Common myeloid progenitor, CD34-positive (primary cell): ENCODE data around the gene THAP7.

Source experiments
- CTCF ChIA-PET: fragments of 350-600 bp; sonication (Branson Sonifier 250); formaldehyde crosslinking; loops from one replicate; lab custom pipeline; 2021; ENCODE audit warnings: antibody characterized with exemption; lab: Charles Lee
- POLR2A ChIA-PET: fragments of 350-600 bp; sonication (Branson Sonifier 250); formaldehyde crosslinking; loops from one replicate; lab custom pipeline; 2021; ENCODE audit warnings: antibody characterized with exemption; lab: Charles Lee
- DNase-seq, 3 donors: peaks; one replicate each; pipeline versions ENCODE4 v3.0.0 to v3.0.0-alpha.2; 2013
- H3K27ac ChIP-seq, 2 experiments: 1 replicate in 1 of 2; 2 replicates in 1 of 2; pipeline ENCODE4 v1.7.0; 2013; ENCODE audit warnings: inconsistent platforms in 2 of 2, low read length in 2 of 2, mild to moderate bottlenecking in 2 of 2, low read depth in 1 of 2, moderate library complexity in 1 of 2; ENCODE audit not compliant: severe bottlenecking in 2 of 2, insufficient read depth in 1 of 2, poor library complexity in 1 of 2
- H3K27me3 ChIP-seq, 5 experiments: replicated peaks in 2 of 5; 1 replicate in 3 of 5; 2 replicates in 2 of 5; pipeline versions ENCODE4 v1.6.1 to v1.7.0; 2013; ENCODE audit warnings: low read length in 4 of 5, mild to moderate bottlenecking in 2 of 5, moderate library complexity in 2 of 5, inconsistent platforms in 1 of 5; ENCODE audit not compliant: insufficient read depth in 5 of 5, control insufficient read depth in 4 of 5
- H3K36me3 ChIP-seq, 4 experiments: 1 replicate in 2 of 4; 2 replicates in 2 of 4; pipeline versions ENCODE4 v1.6.1 to v1.7.0; 2013; ENCODE audit warnings: low read length in 3 of 4, control low read depth in 1 of 4, mild to moderate bottlenecking in 1 of 4; ENCODE audit not compliant: control insufficient read depth in 4 of 4, insufficient read depth in 4 of 4
- H3K4me1 ChIP-seq, 4 experiments: 1 replicate in 3 of 4; 2 replicates in 1 of 4; pipeline versions ENCODE4 v1.6.1 to v1.7.1; 2013; ENCODE audit warnings: low read length in 3 of 4, mild to moderate bottlenecking in 3 of 4, control low read depth in 1 of 4, inconsistent platforms in 1 of 4, moderate library complexity in 1 of 4; ENCODE audit not compliant: control insufficient read depth in 4 of 4, insufficient read depth in 4 of 4; ENCODE audit errors: control extremely low read depth in 1 of 4
- H3K4me3 ChIP-seq, 7 experiments: 1 replicate in 4 of 7; 2 replicates in 3 of 7; pipeline versions ENCODE4 v1.5.1 to v1.7.0; 2013; ENCODE audit warnings: mild to moderate bottlenecking in 7 of 7, low read length in 6 of 7, moderate library complexity in 6 of 7, inconsistent platforms in 2 of 7, low read depth in 2 of 7, control low read depth in 1 of 7; ENCODE audit not compliant: insufficient read depth in 4 of 7, control insufficient read depth in 1 of 7; ENCODE audit errors: extremely low read depth in 1 of 7
- H3K9me3 ChIP-seq, 5 experiments: 1 replicate in 4 of 5; 2 replicates in 1 of 5; pipeline versions ENCODE4 v1.6.1 to v1.7.1; 2013; ENCODE audit warnings: low read length in 4 of 5, mild to moderate bottlenecking in 2 of 5, inconsistent platforms in 1 of 5, low read depth in 1 of 5, moderate library complexity in 1 of 5; ENCODE audit not compliant: control insufficient read depth in 4 of 5, insufficient read depth in 2 of 5; ENCODE audit errors: control extremely low read depth in 1 of 5
- WGBS: methylation state at CpG from one replicate; pipeline ENCODE4 v1.1.5; 2013; ENCODE audit not compliant: insufficient coverage; 5-methylcytosine and 5-hydroxymethylcytosine counted together

THAP7 gene

DNA sequence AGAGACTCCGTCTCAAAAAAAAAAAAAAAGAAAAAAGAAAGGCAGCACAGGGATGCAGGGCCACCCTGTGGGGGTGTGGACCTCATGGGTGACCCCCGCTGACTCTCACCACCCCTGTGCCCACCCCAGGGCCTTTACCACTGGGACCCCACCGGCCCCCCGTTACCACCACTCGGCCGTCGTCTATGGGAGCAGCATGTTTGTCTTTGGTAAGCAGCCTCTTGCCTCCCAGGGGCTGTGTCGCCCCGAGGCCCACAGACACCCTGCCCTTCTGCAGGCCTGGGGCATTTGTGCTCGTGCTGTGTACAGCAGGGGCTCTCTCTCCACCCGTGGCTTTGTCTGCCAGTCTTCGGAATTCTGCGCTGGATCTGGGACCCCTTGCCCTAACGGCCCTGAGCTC is 14.5 kb downstream of the THAP7 start:
- H3K27ac ChIP-seq: no peak overlapping the region
- ChIA-PET POLR2A (no interaction called here), CTCF (no interaction called here)
- H3K4me1 ChIP-seq: peaks cover 4 to 16% (median 11%) of the 10 kb centered on the region in 4 experiments
- peaks cover 2 to 59% (median 37%) of the 10 kb centered on the region in 4 experiments for H3K36me3 ChIP-seq
- no peak for DNase-seq
- H3K4me3 ChIP-seq: no peak overlapping the region
- no peaks in the 10 kb centered on the region for H3K9me3 ChIP-seq
- no peaks in the 10 kb centered on the region for H3K27me3 ChIP-seq
- 99% methylated on average over 10 of the region's 14 CpGs for WGBS

DNA sequence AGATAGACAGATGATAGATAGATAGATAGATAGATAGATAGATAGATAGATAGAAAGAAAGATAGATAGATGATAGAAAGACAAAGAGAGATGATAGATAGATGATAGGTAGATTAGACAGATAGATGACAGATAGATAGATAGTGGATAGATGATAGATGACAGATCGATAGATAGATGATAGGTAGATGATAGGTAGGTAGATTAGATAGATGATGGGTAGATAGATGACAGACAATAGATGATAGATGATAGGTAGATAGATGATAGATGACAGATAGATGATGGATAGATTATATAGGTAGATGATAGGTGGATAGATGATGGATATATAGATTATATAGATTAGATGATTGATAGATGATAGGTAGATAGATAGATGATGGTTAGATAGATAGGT is 15.6 kb downstream of the THAP7 start:
- Histone ChIP-seq H3K27ac (no peak overlapping the region), H3K27me3 (no peaks in the 10 kb centered on the region), H3K4me1 (peaks cover 6 to 24% (median 18%) of the 10 kb centered on the region in 4 experiments), H3K9me3 (no peaks in the 10 kb centered on the region), H3K36me3 (peaks cover 2 to 50% (median 29%) of the 10 kb centered on the region in 4 experiments), H3K4me3 (no peak overlapping the region)
- POLR2A ChIA-PET: no interaction called here
- WGBS: 92% methylated on average over 1 of the region's 1 CpG
- no peak for DNase-seq
- CTCF ChIA-PET: no interaction called here

DNA sequence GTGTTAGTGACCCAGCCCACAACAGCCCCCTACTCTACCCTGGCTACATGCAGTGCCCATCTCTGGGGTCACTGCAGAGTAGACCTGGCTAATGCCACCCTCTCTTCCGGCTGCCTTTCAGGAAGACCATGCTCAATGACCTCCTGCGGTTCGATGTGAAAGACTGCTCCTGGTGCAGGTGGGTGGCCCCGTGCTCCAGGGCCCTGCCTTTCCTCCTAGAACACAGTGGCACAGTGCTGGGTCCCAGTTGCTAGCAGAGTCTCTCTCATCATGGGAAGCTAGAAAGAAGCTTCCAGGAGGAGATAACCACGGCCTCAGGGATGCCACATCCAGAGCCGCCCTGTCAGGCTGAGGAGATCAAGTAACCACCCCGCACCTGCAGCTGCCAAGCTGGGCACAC is 16.2 kb downstream of the THAP7 start:
- Histone ChIP-seq H3K27me3 (no peaks in the 10 kb centered on the region), H3K27ac (no peak overlapping the region), H3K9me3 (no peaks in the 10 kb centered on the region), H3K36me3 (peaks cover 2 to 44% (median 26%) of the 10 kb centered on the region in 4 experiments), H3K4me1 (peaks cover 9 to 30% (median 24%) of the 10 kb centered on the region in 4 experiments), H3K4me3 (no peak overlapping the region)
- WGBS: 95% methylated on average over 7 of the region's 7 CpGs
- no peak for DNase-seq
- POLR2A ChIA-PET: no interaction called here
- CTCF ChIA-PET: no interaction called here

DNA sequence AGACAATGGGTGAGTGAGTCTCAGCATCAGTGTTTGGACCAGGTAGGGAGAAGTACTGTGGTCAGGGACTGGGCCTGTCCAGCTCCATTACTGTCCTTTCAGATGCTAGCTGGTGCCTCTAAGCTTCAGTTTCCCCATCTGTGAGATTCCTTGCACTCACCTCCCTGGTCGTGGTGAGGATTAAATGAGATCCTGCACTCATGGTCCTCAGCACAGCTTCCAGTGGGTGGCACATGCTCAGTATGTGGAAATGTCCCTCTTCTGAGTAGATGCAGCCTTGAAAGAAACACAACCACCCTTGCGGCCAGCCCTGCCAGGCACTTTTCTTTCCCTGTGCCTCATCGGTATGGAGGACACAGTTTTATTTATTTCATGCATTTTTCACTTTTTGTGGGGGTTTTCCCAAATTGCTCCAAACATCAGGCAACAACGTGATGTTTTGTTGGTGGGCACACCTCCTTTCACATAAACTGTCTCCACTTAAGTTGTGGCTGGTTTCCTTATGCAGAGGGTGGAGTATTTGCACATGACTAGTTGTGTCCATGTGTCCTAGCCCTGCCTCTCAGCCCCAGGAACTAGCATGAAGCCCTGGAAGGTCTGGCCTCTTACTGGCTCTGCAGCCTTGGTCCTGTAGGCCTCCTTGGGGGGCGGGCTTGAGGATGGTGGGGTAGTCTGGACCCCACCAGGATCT is 18.7 kb downstream of the THAP7 start:
- CTCF ChIA-PET: interaction anchor here (1.2 to 4.1 kb wide), 2 partner anchors 8 to 60 kb away, joined by 3 to 12 read pairs; no protein-coding TSS in a partner anchor
- peak overlapping the region in 1 of 2 experiments; percentile 94 for H3K27ac ChIP-seq
- H3K4me3 ChIP-seq: peak overlapping the region in 6 of 7 experiments; percentile 71 to 89 (median 87)
- peaks cover 2 to 28% (median 21%) of the 10 kb centered on the region in 4 experiments for H3K36me3 ChIP-seq
- 93% methylated on average over 4 of the region's 5 CpGs for WGBS
- H3K4me1 ChIP-seq: peaks cover 9 to 38% (median 30%) of the 10 kb centered on the region in 4 experiments
- no peaks in the 10 kb centered on the region for H3K27me3 ChIP-seq
- peaks cover 0 to 9% (median 0%) of the 10 kb centered on the region in 5 experiments for H3K9me3 ChIP-seq
- DNase-seq: no peak
- POLR2A ChIA-PET: no interaction called here

DNA sequence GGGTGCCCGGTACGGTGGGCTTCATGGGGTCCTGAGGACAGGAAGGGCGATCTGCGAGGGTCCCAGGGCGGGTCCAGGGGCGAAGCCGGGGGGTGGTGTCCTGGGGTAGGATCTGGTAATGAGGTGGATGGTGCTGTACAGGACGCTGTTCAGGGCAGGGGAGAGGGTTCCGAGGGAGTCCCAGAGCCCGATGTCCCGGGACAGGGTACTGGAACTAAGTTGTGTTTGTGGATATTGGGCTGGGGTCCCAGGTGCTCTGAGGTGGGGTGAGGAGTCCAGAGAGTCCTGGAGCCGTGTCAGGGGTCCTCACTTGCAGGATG is 19.4 kb downstream of the THAP7 start:
- WGBS: 2% methylated on average over 12 of the region's 12 CpGs
- Histone ChIP-seq H3K9me3 (peaks cover 0 to 10% (median 0%) of the 10 kb centered on the region in 5 experiments), H3K4me1 (peaks cover 9 to 38% (median 30%) of the 10 kb centered on the region in 4 experiments), H3K36me3 (peaks cover 0 to 21% (median 17%) of the 10 kb centered on the region in 4 experiments), H3K27me3 (no peaks in the 10 kb centered on the region), H3K27ac (peak overlapping the region in 1 of 2 experiments; percentile 94), H3K4me3 (peak overlapping the region; percentile 65 to 89 (median 87))
- ChIA-PET POLR2A (interaction anchor here (0.8 kb wide), 1 partner anchor 21 kb away, joined by 3 read pairs; no protein-coding TSS in a partner anchor), CTCF (interaction anchor here (0.6 to 4.1 kb wide), 10 partner anchors 8 to 137 kb away, joined by 3 to 12 read pairs (median 3); partner anchors contain the start of gene P2RX6)
- no peak for DNase-seq

DNA sequence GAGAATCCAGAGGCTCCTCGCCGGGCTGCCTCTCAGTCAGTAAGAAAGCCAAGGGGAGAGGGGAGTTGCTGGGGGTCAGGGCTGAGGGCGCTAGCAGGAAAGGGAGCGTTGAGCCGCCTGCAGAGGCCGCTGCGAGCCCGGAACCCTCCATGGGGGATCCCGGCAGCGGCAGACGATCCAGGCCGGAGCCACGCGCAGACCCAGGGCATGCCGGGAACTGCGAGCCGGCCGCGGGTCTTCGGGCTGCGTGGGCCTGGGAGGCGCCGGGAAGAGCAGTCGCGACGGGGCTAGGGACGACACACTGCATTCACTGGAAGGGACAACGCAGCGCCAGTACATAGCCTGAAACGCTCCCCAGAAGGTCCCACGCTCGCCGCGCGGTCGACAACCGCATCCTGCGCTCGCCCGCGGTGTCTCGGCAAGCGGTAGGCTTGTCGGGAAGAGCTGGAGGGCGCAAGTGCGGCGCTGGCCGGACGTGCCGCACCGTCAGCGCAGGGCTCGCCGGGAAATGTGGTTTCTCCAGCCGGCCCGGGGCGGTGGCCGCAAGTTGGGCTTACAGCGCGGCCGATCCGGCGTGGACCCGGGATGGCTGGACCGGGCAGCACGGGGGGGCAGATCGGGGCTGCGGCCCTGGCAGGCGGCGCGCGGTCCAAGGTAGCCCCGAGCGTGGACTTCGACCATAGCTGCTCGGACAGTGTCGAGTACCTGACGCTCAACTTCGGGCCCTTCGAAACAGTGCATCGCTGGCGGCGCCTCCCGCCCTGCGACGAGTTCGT is 19.9 kb downstream of the THAP7 start, which contains the start of gene LZTR1:
LZTR1 (plus strand) TSS at position 511 of the 776 bp plus-strand sequence; CDS start at position 586, 75 bp downstream.
- peaks cover 0 to 10% (median 0%) of the 10 kb centered on the region in 5 experiments for H3K9me3 ChIP-seq
- peak within 1 kb of the TSS; percentile 64 to 94 for H3K27ac ChIP-seq
- WGBS: under 1% methylated on average over 86 of the region's 87 CpGs
- peak within 1 kb of the TSS; percentile 65 to 89 (median 87) for H3K4me3 ChIP-seq
- H3K36me3 ChIP-seq: peaks cover 0 to 18% (median 16%) of the 10 kb centered on the region in 4 experiments
- POLR2A ChIA-PET: interaction anchor here (0.7 to 0.8 kb wide), 2 partner anchors 17 to 21 kb away, joined by 3 read pairs; no protein-coding TSS in a partner anchor
- CTCF ChIA-PET: interaction anchor here (0.6 to 4.1 kb wide), 13 partner anchors 9 to 136 kb away, joined by 3 to 12 read pairs (median 3); partner anchors contain the start of gene P2RX6
- peak; percentile 69 to 83 (median 72) for DNase-seq
- peaks cover 9 to 38% (median 30%) of the 10 kb centered on the region in 4 experiments for H3K4me1 ChIP-seq
- H3K27me3 ChIP-seq: no peaks in the 10 kb centered on the region
